ENCODE measurements around the gene PRELP.
A peak's percentile ranks its signal among the peaks of the same experiment; 100 is the strongest.

Gene PRELP

DNA sequence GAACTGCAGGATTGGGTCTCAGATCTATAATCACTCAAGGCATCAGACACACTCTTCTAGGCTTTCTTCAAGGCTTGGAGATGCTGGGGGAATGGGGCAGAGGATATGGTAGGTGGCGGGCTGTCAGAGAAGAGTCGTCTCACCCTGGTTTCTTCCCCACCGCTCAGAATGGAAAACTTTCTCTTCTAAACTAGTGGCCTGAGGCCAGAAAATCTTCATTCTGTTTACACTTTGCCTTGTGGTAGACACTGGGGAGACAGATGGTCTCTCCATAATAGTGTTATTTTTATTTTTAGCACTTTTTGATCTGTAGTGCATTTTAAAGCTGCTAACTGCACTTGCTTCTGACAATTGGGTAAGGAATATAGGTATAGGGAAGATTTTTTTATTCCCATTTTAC, 2.6 kb downstream of the PRELP start:
- no peak for DNase-seq (ENCODE audit: low spot score)

DNA sequence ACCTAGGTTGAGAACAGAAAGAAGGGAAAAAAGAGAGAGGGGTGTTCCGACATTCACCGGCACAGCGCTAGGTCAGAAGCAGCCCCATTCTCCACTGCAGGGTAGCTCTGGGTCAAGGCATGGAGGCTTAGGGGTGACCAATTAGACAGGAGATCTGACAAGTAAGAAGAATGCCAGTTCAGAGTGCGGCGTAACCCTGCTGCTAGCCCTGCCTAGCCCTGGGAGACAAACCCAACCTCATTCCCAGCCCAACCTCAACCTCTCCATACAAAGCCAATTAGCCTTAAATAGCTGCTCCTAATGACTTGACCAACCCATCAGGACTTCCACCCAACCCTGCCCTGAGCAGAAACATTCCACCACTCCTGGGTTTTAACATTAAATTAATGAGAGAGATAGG, 3.4 kb downstream of the PRELP start:
- DNase-seq (ENCODE audit: low spot score), result no peak

DNA sequence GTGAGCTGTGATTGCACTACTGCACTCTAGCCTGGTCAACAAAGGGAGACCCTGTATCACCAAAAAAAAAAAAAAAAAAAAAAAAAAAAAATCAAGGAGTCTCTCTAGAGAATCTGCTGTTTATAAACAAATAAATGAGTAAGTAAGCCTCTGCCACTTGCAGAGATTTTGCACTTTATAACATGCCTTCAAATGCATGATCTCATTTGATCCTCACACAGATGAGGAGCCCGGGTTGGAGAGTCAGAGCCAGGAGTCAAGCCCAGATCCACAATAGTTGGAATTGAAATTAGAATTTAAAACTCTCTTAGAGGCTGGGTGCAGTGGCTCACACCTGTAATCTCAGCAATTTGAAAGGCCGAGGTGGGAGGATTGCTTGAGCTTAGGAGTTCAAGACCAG, 4.0 kb downstream of the PRELP start:
- DNase-seq (ENCODE audit: low spot score), result no peak

DNA sequence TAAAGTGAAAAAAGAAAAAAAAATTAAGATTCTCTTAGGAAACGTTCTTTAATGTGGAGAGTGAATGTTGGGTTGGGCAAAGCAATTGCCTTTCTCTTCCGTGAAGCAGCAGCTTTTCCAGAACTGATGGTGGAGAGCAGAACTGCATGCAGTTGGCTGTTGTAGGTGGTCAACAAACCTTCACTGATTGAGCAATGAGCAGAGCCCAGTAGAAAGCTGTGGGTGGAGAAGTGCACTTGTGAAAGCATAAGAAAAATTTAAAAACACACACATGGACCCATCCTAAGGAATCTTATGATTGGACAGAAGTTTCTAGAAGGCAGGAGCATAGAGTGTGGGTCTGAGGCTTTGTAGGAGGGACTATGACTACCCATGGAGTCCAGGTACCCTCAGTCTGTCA, 4.5 kb downstream of the PRELP start:
- DNase-seq (ENCODE audit: low spot score), result no peak

DNA sequence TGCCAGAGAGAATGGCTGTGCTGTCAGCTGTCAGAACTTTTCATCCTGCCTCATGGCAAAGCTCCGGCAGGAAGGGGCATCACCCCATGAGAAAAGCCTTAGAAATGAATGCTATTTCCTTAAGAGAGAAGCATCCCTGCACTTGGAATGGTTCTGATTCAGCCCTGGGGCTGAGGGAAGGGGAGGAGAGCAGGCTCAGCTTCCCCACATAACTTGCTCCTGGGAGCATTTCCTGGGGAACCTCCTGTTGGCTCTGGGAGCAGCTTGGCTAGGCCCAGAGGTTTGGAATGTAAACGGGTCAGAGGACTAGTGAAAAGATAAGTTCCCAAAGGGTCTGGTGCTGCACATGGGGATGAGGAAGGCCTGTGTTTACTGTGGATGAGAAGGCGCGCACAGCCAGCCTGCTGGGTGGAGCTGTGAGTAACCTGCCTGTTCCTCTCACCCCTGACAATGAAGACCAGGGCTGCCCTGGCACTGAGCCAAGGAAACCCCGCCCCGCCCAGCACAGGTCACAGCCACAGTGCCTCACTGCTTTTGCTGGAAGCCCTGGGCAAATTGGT, 5.0 kb downstream of the PRELP start:
- DNase-seq (ENCODE audit: low spot score), result no peak

DNA sequence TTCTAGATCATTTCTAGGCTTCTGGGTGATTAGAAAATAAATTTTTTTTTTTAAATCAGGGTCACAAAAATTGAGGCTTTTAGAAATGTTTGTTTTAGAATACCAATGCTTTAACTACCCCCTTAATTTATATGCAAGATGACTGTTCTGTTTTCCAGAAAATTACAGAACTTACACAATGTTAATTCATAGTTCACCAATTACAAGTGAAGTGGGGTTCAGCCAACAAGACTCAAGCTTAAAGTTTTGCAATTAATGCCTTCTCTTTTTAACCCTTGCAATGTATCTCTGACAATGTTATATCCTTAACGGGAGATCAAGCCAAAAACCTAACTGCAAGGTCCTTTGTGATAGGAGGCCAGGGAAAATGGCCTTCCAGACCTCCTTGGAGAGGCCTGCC, 5.6 kb downstream of the PRELP start:
- DNase-seq (ENCODE audit: low spot score), result no peak

DNA sequence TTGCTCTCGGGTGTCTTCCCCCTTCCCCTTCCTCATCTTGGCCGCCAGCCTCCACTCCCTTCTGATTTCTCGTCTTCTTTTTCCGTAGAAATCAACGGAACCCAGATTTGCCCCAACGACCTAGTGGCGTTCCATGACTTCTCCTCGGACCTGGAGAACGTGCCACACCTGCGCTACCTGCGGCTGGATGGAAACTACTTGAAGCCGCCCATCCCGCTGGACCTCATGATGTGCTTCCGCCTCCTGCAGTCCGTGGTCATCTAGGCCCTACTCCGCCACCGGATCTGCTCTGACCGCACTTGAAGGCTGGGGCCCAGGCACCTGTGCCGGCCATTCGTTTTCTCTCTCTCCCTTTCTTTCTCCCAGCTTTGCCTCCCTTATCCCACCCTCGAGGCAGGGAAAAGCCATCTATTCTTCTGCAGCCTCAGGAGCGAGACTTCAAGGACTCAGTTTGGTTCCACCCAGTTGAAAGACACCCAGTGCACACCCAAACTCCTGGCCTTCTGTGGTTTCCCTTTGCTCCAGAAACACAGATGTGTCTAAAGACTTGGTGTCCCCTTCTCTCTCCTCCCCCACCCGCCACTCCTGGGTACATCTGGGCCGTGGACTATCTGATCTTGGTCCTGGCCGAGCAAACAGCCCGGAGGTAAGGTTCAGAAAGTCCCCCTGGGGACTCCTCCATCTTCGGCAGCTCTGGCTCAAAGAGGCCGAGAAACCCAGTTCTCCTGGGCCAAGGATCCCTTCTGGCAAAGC, 11.2 kb downstream of the PRELP start:
- no peak for DNase-seq (ENCODE audit: low spot score)

DNA sequence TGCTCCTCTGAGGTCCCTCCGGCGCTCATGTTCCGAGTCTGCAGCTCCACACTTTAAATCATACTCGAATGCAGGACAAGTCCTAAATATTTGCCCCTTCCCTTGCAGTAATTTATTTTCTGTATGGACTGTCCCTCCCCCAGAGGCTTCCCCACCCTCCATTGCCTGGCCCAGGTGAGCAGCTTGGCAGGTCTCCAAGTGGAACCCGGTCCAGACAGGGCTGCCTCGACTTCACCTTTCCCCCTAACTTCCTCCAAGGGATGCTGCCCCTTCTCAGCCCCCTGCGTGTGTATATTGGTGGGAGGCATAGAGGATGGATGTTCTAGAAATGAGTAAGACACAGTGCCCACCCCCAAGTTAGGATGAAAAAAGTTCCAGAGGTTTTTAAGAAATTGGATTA, 12.9 kb downstream of the PRELP start:
- DNase-seq (ENCODE audit: low spot score), result no peak

DNA sequence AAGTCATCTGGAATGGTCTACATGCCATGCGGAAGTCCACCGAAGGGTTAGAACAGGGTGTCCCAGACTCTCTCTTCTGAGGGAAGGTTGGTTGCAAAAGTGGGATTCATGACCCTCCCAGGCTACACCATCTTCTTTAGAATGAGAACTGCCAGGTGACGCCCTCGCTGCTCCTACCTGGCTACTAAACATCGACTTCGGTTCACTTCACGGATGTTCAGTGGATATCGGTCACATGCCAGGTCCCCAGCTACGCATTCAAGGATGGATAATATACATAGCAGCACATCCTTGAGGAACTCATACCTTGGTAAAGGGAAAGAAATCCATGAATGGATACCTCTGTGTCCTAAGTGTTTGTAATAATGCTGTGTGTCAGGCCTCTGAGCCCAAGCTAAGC, 15.0 kb downstream of the PRELP start:
- no peak for DNase-seq (ENCODE audit: low spot score)

DNA sequence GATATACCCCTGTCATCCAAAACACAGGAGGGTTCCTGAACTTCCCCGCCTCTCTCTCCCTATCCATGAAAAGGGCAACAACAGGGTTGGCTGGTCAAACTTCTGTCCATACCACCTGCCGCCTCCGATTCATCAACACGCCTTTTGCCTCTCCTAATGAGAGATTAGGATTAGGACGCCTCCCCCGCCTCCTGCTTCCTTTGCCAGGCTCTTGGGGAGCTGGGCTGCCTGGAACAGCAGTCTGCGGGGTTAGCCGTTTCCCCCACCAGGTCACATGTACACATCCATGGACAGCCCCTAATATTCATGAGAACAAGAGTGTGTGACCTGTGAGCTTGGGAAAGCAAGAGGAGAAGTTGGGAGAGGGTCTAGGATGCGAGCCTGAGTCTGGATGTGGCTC, 16.1 kb downstream of the PRELP start:
- no peak for DNase-seq (ENCODE audit: low spot score)

DNA sequence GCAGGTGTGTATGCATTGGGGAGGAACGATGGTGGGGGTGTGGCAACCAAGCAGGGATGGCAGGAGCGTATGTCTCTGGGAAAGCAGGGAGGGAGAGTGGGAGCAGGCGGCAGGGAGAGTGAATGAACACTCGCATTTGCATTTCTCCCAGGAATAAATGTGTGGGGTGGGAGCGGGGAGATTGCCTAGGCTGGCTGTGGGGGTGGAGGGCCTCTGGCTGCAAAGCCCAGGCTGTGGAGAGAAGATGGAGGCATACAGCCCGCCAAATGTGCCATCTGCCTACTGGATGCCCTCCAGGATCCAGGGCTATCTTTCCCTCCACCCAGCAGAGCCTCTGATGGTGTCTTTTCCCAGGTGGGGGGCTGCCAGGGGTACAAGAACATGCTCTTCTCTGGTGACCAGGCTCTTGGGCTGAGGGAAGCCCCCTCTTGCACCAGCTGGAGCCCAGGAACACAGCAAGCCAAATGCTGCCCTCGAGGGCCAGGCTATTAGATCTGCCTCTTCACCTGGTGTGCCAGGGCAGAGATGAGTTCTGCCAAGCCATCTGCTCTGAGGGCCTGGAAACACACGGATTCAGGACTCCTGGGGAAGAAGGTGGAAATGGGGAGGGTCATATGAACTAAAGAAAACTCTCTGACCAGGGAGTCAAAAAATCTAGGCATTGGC, 16.6 kb downstream of the PRELP start:
- DNase-seq (ENCODE audit: low spot score), result no peak

DNA sequence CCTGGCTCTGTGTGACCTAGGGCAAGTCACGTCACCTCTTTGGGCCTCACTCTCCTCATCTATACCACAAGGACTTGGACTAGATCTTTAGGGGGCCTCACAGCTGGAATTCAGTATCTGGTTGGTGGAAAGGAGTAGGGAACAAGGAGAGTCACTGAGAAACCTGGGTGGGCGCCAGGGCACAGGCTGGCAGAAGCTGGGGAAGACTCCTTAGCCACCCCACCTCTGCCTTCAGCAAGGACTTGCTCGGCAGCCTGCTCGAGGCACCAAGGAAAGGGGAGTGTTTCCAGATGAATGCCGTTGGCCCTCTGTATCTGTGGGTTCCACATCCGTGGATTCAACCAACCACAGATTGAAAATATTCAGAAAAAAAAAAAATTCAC, 17.1 kb downstream of the PRELP start:
- DNase-seq (ENCODE audit: low spot score), result no peak

DNA sequence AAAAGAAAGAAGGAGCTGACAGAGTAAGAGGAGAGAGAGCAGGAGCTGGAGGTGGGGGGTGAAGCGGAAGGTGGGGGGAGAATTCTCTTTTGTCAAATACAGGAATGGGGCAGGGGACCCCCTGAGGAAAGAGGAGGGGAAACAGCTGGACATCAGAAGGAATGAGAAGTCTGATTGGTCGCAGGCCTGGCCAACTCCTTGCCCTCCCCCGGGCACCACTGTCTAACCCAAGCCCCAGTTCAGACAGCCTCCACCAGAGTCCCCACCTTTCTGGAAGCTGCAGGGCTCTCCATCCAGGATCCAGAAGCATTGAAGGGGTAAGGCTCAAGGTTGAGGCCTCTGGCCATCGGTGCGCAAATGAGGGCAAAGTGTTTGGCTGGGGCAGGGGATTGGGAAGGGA, 18.3 kb downstream of the PRELP start, which contains the start of gene OPTC:
OPTC (plus strand) TSS at position 253 of the 400 bp plus-strand sequence. CDS start 1,853 bp downstream, outside the sequence.
- no peak for DNase-seq (ENCODE audit: low spot score)

DNA sequence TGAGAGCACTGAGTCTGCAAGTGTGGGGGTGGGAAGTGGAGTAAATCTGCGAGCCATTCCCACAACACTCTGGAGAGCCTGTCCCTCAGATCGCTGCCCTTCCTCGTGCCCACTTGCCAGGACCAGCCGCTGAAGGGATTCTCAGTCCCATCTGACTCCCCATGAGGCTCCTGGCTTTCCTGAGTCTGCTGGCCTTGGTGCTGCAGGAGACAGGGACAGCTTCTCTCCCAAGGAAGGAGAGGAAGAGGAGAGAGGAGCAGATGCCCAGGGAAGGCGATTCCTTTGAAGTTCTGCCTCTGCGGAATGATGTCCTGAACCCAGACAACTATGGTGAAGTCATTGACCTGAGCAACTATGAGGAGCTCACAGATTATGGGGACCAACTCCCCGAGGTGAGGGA, 20.2 kb downstream of the PRELP start:
- no peak for DNase-seq (ENCODE audit: low spot score)

DNA sequence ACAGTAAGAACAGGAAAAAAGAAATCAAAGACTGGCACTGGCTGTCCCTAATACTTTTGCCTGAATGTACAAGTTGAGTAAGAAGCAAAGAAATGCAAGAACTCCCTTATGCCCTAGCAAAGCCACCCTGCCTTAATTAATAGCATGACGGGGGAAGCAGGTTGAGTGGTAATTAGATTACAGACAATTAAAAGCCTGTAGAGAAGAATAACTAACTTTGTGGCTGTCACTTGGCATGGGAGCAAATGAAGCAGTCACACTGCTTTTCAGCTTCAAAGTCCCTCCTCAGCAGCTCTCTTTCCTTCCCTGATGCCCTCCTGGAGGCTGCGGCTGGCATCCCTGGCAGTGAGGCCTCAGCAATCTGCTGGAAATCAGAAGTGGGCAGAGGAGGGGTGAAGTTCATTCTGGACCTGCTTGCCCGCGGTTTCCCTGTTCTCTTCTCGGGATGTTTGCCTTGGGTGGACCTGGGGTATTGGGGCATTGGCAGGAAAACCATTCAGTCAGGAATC, 21.7 kb downstream of the PRELP start:
- DNase-seq (ENCODE audit: low spot score), result no peak

DNA sequence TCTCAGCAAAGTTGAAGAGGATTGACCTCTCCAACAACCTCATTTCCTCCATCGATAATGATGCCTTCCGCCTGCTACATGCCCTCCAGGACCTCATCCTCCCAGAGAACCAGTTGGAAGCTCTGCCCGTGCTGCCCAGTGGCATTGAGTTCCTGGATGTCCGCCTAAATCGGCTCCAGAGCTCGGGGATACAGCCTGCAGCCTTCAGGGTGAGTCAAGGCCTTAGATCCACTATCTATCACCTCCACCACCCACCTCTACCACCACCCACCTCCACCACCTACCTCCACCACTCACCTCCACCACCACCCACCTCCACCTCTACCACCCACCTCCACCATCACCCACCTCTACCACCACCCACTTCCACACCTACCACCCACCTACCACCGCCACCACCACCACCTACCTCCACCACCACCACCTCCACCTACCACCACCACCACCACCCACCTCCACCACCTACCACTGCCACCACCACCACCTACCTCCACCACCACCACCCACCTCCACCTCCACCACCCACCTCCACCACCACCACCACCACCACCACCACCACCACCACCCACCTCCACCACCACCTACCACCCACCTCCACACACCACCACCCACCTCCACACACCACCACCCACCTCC, 24.2 kb downstream of the PRELP start:
- DNase-seq (ENCODE audit: low spot score), result no peak

DNA sequence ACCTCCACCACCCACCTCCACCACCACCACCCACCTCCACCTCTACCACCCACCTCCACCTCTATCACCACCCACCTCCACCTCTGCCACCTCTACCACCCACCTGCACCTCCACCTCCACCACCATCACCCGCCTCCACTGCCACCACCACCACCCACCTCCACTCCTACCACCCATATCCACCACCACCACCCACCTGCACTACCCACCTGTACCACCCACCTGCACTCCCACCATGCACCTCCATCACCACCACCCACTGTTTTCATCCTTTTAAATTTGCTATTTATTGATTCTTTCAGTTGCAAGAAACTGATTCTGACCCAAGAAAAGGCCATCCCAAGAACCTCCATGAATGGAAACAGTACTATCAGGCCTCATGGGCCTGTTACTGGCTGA, 24.7 kb downstream of the PRELP start:
- no peak for DNase-seq (ENCODE audit: low spot score)

DNA sequence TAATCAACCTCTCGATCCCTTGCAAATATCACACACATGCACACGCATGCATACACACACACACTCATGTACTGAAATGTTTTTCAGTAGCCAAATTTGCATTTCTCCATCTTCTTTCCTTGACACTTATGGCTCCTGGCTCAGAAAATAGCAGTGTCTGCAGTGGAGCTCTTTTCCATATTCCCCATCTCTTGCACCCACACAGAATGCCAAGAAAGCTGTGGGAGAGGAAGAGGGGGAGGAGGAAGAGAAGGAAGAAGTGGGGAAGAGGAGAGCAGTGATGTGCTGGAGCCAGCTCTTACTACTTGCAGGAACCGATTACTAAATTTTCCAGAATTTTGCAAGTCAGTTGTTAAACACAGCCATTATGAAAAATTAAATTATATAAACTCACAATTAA, 28.2 kb downstream of the PRELP start:
- DNase-seq (ENCODE audit: low spot score), result no peak

DNA sequence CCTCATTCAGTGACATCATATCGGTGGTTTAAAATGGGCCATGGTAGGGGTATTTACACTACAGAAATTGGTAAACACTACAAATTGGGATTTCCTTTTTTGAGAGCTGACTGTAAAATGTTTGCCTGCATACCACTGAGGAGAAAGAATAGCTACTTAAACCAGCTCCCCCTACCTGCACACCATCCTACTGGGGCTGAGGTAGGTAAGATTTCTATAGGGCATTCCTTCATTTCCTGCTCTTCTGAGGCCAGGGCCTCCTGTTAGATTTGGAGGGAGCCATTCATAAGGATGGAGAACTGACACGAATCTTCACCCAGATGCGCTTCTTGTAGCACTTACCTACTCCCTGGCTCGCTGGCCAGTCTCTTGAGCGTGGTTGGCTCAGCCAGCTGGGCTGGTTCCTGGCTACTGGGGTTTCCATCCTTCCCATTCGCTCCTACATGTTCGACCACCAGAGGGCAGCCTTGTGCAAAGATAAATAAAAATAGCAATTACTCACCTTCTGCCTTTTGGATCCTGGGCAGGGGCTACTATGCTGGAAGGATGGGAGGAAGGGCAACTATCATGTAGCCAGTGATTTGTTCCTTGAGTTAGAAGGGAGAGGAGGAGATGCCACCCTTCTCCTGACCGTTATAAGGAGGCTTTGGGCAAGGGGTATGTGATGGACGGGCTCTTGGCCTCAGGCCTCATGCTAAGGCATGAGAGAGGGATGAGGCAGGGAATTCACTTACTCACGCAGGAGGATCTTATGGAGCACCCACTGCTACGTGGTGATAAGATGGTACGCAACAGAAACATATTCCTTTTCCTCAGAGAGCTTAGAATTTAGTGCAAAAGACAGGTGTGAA, 29.0 kb downstream of the PRELP start:
- DNase-seq (ENCODE audit: low spot score), result peak; percentile 83

DNA sequence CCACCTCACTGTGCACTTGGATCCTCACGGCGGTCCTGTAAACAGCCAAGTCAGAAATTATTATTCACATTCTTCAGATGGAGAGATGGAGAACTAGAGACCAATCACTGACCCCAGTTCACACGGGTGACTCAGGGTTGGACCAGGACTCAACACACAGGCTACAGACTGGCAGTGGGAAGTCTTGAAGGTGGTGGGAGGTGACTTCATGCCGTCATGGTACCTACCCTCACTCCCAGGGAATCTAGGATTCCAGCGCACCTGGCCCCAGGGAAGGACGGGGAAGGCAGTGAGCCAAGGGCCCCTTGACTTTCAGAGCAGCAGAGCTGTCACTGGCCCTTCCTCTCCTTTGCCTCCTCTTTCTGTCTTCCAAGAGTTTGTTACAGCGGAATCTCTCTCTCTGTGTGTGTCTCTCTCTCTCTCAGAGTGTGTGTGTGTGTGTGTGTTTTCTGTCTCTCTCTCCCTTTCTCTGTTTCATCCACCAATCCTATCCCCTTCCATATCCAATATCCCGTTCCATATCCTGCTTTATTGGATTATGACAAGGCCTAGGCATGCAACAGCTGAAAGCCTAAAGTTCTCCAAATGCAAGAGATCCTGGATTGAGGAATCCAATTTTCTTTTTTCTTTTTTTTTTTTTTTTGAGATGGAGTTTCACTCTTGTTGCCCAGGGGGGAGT, 30.1 kb downstream of the PRELP start:
- no peak for DNase-seq (ENCODE audit: low spot score)

DNA sequence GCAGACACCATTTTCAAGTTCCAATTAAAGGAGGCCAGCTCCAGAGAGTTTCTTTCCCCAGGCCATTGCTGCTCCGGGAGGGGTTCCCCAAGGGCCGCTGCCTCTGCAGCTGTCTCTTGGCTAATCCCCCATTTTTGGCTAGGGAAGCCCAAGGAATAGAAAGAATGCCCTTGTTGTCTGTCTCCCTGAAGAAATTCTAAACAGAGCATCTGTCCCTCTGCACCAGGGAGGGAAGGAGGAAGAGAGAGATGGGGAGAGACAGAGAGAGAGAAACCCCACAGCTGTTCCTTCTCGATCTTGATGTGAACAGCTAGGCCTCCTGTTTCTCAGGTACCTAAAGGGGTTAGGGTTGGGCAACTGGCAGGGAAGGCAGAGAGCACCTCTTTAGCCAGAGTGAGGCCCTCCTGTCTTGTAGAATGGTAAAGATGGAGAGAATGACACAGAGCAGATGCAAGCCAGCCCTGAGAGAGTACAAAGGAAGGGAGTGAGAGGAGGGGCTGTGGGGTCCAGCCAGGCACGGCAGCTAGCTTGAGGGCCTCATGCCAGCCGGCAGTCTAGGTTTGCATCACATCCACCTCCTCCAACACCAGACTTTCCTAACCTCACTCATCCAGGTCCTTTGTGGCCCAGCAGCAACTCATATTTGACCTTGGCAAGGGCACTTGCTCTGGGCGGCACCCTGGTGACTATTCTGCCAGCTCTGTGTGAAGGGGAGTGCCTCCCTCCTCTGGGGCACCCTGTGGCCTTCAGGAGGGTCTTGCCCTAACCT, 31.4 kb downstream of the PRELP start:
- DNase-seq (ENCODE audit: low spot score), result no peak

Measured in germinal center (tissue), 1 donor.